HG03575 (cell line): ENCODE measurements around the gene TCHH.
"Not testable (repeated sequence)": the region's sequence is repeated elsewhere in the genome, so short reads cannot be mapped to it uniquely, and the experiment has no call there.

ENCODE experiments used
- ATAC-seq: cut with Tn5 transposase; IDR thresholded peaks from one replicate; pipeline ENCODE4 v1.9.1; 2021; ENCODE audit not compliant: unreplicated experiment, insufficient number of reproducible peaks, low FRiP score; ENCODE audit errors: extremely low read depth

TCHH gene

DNA sequence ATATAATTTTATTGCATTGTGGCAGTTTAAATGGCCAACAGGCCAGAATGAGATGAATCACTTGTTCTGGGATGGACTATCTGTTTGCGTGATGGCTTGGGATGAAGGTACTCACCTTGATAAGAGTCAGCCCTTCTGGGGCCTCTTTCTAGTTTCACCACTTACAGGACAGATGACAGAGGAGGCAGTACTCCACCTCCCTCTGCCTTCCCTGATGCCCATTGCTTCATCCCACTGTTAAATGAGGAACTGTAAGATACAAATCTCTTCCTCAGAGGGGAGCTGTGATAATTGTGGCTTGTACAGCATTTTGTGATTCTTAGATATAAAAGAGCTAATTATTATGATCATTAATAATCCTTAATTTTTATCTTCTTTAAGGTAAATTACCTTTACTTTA, 3.7 kb upstream of the TCHH start:
- no peak for ATAC-seq

DNA sequence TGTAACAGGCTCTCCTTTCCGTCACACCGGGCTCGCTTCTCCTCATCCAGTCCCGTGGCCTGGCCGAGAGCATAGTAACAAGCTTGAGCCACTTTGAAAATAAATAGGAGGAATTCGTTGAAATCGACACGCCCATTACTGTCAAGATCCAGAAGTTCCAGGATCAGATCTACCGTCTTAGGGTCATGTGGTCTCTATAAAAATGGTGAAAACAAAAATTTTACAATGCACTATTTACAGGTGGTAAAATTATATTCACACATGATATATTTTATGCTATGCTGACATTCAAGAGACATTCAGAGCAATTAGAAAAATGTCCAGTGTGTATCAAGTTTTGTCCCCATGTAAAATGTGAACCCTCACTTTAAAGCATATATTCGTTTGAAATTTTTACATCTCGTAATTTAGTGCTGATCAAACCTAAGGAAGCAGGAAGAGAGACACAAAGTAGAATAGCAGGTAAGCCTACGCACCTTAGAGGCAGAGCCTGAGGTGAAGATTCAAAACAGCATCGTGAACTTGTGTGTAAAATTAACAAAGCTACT, 2.3 kb downstream of the TCHH start:
- no peak for ATAC-seq

DNA sequence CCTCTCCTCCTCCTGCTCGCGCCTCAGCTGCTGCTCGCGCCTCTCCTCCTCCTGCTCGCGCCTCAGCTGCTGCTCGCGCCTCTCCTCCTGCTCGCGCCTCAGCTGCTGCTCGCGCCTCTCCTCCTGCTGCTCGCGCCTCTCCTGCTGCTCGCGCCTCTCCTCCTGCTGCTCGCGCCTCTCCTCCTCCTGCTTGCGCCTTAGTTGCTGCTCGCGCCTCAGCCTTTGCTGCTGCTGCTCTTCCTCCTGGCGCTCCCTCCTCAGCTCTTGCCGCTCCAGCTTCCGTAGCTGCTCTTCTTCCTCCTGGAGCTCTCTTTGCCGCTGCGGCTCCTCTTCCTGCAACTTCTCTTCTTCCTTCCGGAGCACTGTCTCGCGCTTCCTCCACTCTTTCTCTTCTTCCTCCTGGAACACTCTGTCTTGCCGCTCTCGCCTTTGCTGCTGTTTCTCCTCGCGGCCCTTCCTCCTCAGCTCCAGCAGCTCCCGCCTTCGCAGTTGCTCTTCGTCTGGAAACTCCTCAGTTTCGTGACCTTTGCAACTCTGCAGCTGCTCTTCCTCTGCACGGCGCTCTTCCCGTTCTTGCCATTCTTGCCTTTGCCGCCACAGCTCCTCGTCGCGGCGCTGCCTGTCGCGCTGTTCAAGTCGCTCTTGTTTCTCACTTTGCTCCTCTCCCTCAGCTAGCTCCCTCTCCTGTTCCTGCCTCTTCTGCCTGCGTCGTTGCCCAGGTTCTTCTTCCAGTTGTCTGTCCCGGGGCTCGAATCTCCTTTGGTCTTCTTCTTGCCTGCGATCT, 3.0 kb downstream of the TCHH start:
- no peak for ATAC-seq

DNA sequence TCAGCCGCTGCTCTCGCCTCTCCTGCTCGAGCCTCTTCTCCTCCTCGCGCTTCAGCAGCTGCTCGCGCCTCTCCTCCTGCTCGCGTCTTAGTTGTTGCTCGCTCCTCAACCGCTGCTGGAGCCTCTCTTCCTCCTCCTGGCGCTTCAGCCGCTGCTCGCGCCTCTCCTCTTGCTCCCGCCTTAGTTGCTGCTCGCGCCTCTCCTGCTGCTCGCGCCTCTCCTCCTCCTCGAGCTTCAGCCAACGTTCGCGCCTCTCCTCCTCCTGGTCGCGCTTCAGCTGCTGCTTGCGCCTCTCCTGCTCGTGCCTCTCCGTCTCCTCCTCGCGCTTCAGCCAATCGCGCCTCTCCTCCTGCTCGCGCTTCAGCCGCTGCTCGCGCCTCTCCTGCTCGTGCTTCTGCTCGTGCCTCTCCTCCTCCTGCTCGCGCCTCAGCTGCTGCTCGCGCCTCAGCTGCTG, 3.7 kb downstream of the TCHH start:
- ATAC-seq = no peak

DNA sequence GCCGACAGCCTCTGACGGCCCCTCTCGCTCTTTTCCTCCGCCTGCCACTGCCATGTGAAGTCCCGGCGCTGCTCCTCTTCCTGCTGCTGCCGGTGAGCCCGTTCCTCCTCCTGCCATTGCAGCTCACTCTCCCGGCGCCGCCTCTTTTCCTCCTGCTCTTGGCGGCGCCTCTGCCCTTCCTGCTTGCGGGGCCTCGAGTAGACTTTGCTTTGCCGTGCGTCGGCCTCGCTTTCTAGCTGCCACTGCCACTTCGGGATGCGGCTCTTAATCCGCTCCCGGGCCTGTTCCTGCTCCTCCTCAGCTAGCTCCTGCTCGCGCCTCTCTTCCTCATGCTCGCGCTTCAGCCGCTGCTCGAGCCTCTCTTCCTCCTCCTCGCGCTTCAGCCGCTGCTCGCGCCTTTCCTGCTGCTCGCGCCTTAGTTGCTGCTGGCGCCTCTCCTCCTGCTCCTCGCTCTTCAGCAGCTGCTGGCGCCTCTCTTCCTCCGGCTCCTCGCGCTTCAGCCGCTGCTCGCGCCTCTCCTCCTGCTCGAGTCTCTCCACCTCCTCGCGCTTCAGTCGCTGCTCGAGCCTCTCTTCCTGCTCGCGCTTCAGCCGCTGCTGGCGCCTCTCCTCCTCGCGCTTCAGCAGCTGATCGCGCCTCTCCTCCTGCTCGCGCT, 4.3 kb downstream of the TCHH start:
- ATAC-seq = no peak

DNA sequence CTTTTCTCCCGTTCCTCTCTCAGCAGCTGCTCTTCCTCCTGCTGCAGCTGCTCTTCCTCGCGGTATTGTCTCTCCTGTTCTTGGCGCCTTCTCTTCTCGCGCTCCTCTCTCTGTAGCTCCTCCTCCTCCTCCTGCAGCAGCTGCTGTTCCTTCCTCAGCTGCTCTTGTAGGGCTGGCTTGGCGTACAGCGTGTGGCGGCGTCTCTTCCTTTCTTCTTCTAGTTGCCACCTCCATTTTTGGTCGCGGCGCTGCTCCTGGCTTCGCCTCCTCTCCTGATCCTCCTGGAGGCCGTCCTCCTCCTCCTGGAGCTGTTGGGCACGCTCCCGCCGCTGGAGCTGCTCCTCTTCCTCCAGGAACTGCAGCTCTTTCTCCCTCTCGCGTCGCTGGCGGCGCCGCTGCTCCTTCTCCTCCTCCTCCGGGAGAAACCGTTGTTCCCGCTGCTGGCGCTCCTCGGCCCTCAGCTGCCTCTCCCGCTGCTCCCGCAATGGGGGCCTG, 4.8 kb downstream of the TCHH start:
- no peak for ATAC-seq

DNA sequence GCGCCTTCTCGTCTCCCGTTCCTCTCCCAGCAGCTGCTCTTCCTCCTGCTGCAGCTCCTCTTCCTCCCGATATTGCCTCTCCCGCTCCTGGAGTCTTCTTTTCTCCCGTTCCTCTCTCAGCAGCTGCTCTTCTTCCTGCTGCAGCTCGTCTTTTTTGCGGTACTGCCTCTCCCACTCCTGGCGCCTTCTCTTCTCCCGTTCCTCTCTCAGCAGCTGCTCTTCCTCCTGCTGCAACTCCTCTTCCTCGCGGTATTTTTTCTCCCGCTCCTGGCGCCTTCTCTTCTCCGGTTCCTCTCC, 5.3 kb downstream of the TCHH start:
- ATAC-seq = no peak

DNA sequence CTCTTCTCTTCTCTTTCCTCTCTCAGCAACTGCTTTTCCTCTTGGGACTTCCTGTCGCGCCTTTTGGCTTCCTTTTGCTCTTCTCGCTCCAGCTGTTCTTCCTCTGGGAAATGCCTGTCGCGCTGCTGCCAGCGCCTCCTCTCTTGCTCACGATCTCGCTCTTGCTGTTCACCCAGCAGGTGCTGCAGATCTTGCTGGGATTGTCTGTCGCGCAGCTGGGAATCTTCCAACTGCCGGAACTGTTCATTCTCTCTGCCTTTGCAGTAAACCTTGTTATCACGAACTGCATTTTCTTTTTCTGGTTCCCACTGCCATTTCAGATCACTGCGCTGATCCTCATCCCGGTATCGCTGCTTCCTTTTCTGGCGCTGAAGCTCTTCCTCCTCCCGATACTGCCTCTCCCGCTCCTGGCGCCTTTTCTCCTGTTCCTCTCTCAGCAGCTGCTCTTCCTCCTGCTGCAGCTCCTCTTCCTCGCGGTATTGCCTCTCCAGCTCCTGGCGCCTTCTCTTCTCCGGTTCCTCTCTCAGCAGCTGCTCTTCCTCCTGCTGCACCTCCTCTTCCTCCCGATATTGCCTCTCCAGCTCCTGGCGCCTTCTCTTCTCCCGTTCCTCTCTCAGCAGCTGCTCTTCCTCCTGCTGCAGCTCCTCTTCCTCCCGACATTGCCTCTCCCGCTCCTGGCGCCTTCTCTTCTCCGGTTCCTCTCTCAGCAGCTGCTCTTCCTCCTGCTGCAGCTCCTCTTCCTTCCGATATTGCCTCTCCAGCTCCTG, 5.8 kb downstream of the TCHH start:
- ATAC-seq = no peak

DNA sequence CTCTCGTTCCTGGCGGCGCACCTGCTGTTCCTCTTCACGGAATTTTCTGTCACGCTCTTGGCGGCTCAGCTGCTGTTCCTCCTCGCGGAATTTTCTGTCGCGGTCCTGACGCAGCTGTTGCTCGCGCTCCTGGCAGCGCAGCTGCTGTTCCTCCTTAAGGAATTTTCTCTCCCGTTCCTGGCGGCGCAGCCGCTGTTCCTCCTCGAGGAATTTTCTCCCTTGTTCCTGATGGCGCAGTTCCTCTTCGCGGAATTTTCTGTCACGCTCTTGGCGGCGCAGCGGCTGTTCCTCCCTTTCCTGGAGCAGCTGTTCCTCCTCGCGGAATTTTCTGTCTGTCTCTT, 6.4 kb downstream of the TCHH start:
- ATAC-seq = no peak

DNA sequence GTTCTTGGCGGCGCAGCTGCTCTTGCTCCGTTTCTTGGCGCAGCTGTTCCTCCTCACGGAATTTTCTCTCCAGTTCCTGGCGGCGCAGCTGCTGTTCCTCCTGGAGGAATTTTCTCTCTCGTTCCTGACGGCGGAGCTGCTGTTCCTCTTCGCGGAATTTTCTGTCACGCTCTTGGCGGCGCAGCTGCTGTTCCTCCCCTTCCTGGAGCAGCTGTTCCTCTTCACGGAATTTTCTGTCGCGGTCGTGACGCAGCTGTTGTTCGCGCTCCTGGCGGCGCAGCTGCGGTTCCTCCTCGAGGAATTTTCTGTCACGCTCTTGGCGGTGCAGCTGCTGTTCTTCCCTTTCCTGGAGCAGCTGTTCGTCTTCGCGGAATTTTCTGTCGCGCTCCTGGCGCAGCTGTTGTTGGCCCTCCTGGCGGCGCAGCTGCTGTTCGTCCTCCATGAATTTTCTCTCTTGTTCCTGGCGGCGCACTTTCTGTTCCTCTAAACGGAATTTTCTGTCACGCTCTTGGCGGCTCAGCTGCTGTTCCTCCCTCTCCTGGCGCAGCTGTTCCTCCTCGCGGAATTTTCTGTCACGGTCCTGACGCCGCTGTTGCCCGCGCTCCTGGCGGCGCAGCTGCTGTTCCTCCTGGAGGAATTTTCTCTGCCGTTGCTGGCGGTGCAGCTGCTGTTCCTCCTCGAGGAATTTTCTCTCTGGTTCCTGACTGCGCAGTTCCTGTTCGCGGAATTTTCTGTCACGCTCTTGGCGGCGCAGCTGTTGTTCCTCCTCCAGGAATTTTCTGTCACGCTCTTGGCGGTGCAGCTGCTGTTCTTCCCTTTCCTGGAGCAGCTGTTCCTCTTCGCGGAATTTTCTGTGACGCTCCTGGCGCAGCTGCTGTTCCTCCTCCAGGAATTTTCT, 7.0 kb downstream of the TCHH start:
- ATAC-seq = no peak

DNA sequence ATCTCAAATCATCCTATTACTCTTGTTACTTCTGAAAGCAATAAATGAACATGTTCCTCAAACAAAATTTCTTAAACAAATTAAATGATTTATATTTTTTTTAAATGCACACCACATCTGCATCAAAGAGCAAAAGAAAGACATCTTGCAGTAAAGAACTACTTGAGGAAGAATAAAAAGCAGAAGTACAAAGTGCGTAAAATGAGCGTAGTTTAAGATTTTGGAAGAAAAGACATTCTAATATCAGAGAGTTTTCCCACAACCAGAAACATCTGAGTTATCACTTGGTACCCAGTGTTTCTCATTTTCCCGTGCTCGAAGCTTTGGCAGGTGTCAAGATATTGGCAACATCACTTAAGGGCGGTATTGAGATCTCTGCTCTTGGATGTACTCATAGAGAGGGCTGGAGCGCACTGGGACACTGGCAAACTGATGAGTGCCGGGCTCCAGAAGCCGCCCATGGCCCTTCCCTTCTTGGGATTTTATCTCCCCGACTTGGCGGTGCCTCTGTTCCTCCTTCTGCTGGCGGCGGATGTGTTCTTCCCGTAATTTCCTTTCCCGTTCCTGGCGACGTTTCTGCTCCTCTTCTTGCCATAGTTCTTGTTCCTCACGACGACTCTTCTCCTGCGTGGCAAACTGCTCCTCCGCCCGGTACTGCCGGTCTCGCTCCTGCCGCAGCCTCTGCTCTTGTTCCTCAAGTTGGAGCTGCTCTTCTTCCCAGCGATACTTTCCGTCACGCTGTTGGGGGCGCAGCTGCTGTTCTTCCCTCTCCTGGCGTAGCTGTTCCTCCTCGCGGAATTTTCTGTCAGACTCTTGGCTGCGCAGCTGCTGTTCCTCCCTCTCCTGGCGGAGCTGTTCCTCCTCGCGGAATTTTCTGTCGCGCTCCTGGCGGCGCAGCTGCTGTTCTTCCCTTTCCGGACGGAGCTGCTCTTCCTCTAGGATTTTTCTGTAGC, 7.9 kb downstream of the TCHH start:
- no peak for ATAC-seq

DNA sequence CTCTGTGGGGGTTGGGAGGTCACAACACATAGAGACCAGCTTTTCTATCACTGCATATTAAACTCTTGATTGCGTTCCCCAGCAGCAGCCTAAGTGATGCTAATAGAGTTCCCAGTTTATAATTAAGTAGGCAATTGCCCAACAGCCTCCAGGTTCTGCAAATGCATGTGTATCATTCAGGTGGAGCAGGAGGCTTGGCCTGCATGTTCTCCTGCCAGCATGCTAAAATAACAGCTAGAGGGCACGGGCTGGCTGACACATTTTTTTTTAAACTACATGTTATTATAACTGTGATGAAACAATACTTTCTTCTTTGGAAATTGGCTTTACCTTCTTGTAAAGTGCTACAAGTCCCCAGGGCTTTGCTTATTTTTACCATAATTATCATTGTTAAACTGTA, 10.4 kb downstream of the TCHH start:
- ATAC-seq = no peak

DNA sequence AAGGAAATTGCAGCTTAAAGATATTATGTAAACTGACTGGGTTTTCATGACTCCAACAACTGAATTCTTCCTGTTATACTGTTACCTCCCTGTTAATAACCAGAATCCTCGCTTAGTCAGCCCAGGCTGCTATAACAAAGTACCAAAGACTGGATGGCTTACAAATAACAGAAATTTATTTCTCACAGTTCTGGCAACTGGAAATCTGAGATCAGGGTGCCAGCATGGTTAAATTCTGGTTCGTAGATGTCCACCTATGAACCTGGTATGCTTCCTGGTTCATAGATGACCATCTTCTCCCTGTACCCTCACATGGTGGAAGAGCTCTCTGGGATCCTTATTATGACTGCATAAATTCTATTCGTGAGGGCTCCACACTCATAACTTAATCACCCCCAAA, 18.3 kb downstream of the TCHH start:
- no peak for ATAC-seq

DNA sequence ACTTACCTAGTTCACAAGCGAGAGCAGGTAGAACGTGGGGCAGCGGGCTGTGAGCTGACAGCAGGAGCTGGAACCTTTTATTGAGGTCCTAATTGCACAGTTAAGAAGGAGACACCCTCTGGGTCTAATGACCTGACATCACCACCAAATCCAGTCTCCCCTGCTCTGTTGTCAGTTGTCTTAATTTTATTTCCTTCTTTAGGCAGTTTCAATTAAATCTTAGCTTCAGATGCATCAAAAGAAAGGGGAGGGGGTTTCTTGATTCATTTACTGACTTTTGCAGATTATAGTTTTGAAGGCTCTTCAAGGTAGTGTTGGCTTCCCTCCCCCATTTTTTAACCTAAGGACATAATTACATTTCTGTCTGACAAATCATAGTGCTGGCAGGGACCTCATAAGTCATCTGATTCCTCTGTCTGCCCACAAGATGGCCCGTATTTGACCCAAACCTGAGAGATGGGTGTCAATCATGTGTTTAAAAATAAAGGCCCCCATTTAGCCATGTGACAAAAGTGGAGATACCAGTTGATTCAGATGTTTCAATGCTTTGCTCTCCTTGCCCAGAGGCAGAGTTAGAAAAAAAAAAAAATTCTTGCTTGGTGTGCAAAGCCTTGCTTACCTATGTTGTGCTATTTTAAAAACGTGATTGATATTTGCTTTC, 26.1 kb downstream of the TCHH start, which contains the start of gene TCHHL1:
TCHHL1 (minus strand) TSS at position 51 of the 661 bp plus-strand sequence. CDS start 921 bp downstream, outside the sequence.
- no peak for ATAC-seq

DNA sequence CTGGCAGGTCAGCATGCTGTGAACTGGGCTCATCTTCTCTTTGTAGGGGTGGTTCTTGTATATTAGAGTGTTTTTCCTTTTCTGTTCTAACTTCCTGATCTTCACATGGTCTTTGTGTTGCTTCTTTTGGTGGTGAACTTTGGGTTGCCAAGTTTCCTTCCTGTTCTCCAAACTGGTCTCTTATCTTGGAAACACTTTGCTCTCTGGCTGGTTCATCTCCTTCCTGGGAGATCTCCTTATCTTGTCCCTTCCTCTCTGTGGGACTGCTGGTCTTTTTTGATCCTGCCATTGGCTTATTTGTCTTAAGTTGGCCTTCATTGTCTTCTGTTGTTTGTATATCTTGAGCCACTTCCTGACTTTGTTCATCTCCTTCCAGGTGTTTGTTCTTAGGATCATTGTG, 28.5 kb downstream of the TCHH start:
- no peak for ATAC-seq

DNA sequence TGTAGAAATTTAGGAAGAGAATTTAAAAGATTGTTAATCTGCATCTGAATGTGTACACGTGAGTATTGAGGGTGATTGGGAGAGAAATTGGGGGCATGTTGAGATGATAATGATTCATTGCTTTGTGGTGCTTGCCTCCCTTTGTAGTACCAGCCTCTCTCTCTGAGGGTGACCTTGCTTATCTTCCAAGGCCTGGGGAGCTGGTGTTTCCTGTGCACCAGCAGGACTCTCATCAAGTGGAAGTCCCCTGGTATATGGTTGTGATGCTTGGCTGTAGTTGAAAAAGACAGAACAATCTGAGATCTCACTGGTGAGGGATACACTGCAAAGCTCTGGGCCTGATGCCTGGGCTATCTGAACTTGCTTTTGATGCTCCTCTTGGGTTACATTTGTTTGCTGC, 30.4 kb downstream of the TCHH start:
- ATAC-seq = no peak

DNA sequence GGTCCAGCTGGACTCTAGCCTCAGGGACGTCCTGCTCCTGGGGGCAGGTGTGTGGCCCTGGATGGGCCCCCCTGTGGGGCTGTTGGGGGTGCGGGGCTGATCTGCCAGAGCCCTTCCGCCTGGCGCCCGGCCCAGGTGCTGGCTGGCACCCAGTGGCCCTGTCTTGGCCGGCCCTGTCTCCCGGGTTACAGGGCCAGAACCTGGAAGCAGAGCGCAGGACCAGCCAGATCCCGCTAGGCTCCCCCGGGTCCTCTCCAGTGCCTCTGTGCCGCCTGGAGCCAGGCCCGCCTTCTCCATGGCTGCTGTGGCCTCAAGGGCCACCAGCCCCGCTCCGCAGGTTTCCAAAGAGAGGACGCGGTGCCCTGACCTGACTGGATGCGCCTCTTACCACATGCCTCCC, 34.2 kb downstream of the TCHH start:
- not testable (repeated sequence) for ATAC-seq
